Heart right ventricle (tissue), 16 donors: ENCODE results near the gene LOXHD1. TPM values are rescaled to one million over a fixed set of nuclear protein-coding genes. Genes with fewer than 3 reads are reported as not detected.

Source experiments
- ATAC-seq, 8 donors: fragments of 200-7000 bp; cut with Tn5 transposase; one replicate each; pipeline ENCODE4 v1.9.1; 2020; ENCODE audit warnings: mild to moderate bottlenecking in 8 of 8, moderate library complexity in 8 of 8, moderate number of reproducible peaks in 1 of 8
- DNase-seq, 2 donors: peaks; one replicate each; pipeline ENCODE4 v3.0.0-alpha.2; 2020
- H3K27ac ChIP-seq, 10 donors: fragments of 200-600 bp; sonication (generic) in 2 of 10; one replicate each; pipeline versions ENCODE4 v1.5.0 to v1.8.0; 2020 to 2022; ENCODE audit warnings: mild to moderate bottlenecking in 3 of 10
- H3K27me3 ChIP-seq, 7 donors: fragments of 200-600 bp; one replicate each; pipeline ENCODE4 v1.8.0; 2021 to 2022; ENCODE audit warnings: mild to moderate bottlenecking in 2 of 7
- H3K36me3 ChIP-seq, 9 donors: fragments of 200-600 bp; sonication (generic) in 1 of 9; one replicate each; pipeline versions ENCODE4 v1.5.0 to v1.8.0; 2020 to 2022; ENCODE audit warnings: mild to moderate bottlenecking in 2 of 9
- H3K4me1 ChIP-seq, 9 donors: fragments of 200-600 bp; sonication (generic) in 1 of 9; one replicate each; pipeline versions ENCODE4 v1.5.0 to v1.8.0; 2020 to 2022; ENCODE audit warnings: mild to moderate bottlenecking in 4 of 9
- H3K4me3 ChIP-seq, 10 donors: fragments of 200-600 bp; sonication (generic) in 2 of 10; one replicate each; pipeline versions ENCODE4 v1.5.0 to v1.8.0; 2020 to 2022; ENCODE audit warnings: mild to moderate bottlenecking in 7 of 10, moderate library complexity in 2 of 10
- H3K9me3 ChIP-seq, 11 donors: fragments of 200-600 bp in 10 of 11; sonication (generic) in 2 of 11; one replicate each; pipeline versions ENCODE4 v1.5.0 to v1.8.0; 2013 to 2022; ENCODE audit warnings: mild to moderate bottlenecking in 2 of 11, control low read depth in 1 of 11, moderate library complexity in 1 of 11
- WGBS, 2 donors: extraction: QIAGEN DNeasy Blood & Tissue Kit; methylation state at CpG; one replicate each; pipeline ENCODE4 v1.1.7; 2013; ENCODE audit warnings: inconsistent platforms in 1 of 2; 5-methylcytosine and 5-hydroxymethylcytosine counted together
- intact Hi-C, 10 donors: fragments of 100-400 bp; cut with DNase I; formaldehyde crosslinking; loops; one replicate each; pipeline versions ENCODE4 v1.11.1 to v1.14.2; 2022
- polyA plus RNA-seq, 2 donors: library from polyadenylated mRNA; stranded (reverse); fragments of 200-250 nt; gene quantifications; one replicate each; pipeline ENCODE4 v1.2.3, GENCODE V29; 2013
- total RNA-seq, 10 donors: library from RNA; stranded (reverse); fragmentation: NEBNext Ultra II Directional in 3 of 10; extraction: Animal tissue kit (Norgen Biotek cat#: 25700) in 3 of 10; gene quantifications; one replicate each; pipeline versions ENCODE4 v1.2.1 to v1.2.4, GENCODE V29; 2021 to 2023
- TF ChIP-seq, protein P1 (sequence below), 9 donors: fragments of 200-600 bp; sonication (generic) in 2 of 9; IDR thresholded peaks; one replicate each; pipeline versions ENCODE4 v1.5.0 to v1.8.0; 2021 to 2022; ENCODE audit warnings: antibody characterized with exemption in 9 of 9, mild to moderate bottlenecking in 5 of 9, moderate library complexity in 1 of 9
- donor health status: Arrhythmogenic right ventricular cardiomyopathy.
- donor health status: ischemic (EF 13 %, LVEDD 7.1; RV severe dilation, severe dysfunction).
- donor health status: healthy with polysubstance abuse.
- donor health status: DM: no; HTN: yes; CAD: no.
- donor health status: DM: no; HTN: no; CAD: no.
- donor health status: ischemic (EF 25% LVEDD 6.9; RV normal size, moderate dysfunction).
- donor health status: ischemic (EF 25% LVEDD 5.7; RV mildly dilated, moderate dysfunction).
- donor health status: healthy.
- donor health status: DM: yes; HTN: yes; CAD: no.
- donor health status: Ischemic cardiomyopathy.
- donor health status: ischemic (EF 35%, LVEDD 5.7; RV mildly dilated, moderate dysfunction).
- donor health status: nonischemic (EF 11% LVEDD 7.7; RV severe dilation, severe dysfunction).
- donor health status: DM: yes; HTN: yes; CAD: no.
- donor health status: PGD.
- donor health status: ischemic (EF 29% LVEDD 5.4; RV normal size, mild dysfunction).
- donor health status: nonischemic (EF 23%, LVEDD 6.1; RV moderate dilation, normal function).

The LOXHD1 gene
- total and polyA plus RNA-seq, 12 donors: 0.15 to 1.9 (median 0.88) TPM

DNA sequence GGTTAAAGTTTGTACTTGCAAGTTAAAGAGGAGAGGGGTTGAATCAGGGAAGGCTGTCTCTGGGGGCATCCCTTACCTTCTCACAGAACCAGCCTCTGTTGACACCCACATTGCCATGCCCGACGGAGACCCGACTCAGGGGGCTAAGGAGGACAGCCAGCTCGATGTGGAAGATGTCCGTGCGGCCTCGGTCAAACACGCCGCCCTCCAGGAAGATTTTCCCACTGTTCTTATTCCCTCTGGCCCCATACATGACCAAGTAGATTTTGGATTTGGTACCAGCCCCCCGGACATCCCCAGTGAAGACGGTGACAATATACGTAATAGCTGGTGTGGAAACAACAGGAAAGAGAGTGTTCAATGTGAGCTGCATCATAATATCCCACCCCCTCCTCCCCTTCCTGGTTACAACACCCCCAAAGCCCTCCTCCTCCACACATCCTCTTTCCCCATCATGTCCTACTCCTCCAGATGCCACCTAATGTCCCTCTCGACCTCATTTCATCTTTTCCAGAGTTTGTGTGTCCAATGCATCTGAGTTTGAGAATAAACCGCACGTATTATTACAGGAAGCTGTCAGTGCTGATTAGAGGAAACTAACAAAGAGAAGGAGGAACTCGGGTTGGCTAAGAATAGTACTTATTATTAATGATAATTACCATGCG, 55.7 kb downstream of the LOXHD1 start:
- WGBS, 2 donors: 51 to 69% methylated on average over 17 of the region's 17 CpGs
- Histone ChIP-seq H3K4me3 (peak overlapping the region in 9 of 10 donors; percentile 3 to 50 (median 40)), H3K27ac (peak overlapping the region in 6 of 10 donors; percentile 29 to 79 (median 61)), H3K27me3 (peaks cover 0 to 5% (median 0%) of the 10 kb centered on the region in 7 donors), H3K4me1 (peaks cover 0 to 7% (median 0%) of the 10 kb centered on the region in 9 donors), H3K36me3 (no peaks in the 10 kb centered on the region), H3K9me3 (peaks cover 0 to 19% (median 0%) of the 10 kb centered on the region in 11 donors)
- TF ChIP-seq, protein P1, sequence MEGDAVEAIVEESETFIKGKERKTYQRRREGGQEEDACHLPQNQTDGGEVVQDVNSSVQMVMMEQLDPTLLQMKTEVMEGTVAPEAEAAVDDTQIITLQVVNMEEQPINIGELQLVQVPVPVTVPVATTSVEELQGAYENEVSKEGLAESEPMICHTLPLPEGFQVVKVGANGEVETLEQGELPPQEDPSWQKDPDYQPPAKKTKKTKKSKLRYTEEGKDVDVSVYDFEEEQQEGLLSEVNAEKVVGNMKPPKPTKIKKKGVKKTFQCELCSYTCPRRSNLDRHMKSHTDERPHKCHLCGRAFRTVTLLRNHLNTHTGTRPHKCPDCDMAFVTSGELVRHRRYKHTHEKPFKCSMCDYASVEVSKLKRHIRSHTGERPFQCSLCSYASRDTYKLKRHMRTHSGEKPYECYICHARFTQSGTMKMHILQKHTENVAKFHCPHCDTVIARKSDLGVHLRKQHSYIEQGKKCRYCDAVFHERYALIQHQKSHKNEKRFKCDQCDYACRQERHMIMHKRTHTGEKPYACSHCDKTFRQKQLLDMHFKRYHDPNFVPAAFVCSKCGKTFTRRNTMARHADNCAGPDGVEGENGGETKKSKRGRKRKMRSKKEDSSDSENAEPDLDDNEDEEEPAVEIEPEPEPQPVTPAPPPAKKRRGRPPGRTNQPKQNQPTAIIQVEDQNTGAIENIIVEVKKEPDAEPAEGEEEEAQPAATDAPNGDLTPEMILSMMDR (IDR thresholded peaks at IDR 0.05): no peak
- intact Hi-C loops: no loop called here
- DNase-seq (no peak), ATAC-seq (peak in 4 of 8 donors; percentile 47 to 71 (median 54))

DNA sequence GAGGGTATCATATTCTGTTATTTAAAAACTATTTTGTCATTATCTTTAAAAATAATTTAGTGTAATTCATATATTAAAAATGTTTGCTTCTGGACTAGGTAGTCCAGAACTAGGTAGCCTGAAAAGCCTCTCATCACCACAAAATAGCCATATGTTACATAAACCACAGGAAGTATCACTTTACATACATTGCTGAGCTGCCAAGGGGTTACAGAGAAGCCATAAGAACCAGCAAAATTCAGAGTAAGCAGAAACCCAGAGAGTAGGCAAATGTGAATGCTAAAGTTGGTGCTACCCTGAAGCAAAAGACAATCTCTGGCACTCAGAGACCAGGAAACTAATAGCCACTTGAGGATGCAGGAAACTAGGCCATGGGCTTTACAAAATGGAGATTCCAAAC, 60.9 kb downstream of the LOXHD1 start:
- H3K4me1 ChIP-seq: peaks cover 0 to 10% (median 0%) of the 10 kb centered on the region in 9 donors
- ATAC-seq (no peak), DNase-seq (no peak)
- peaks cover 0 to 19% (median 0%) of the 10 kb centered on the region in 11 donors for H3K9me3 ChIP-seq
- no peak overlapping the region for H3K27ac ChIP-seq
- H3K27me3 ChIP-seq: no peaks in the 10 kb centered on the region
- intact Hi-C loops: no loop called here
- H3K36me3 ChIP-seq: no peaks in the 10 kb centered on the region
- no peak overlapping the region for H3K4me3 ChIP-seq
- TF ChIP-seq, protein P1 (IDR thresholded peaks at IDR 0.05): no peak

DNA sequence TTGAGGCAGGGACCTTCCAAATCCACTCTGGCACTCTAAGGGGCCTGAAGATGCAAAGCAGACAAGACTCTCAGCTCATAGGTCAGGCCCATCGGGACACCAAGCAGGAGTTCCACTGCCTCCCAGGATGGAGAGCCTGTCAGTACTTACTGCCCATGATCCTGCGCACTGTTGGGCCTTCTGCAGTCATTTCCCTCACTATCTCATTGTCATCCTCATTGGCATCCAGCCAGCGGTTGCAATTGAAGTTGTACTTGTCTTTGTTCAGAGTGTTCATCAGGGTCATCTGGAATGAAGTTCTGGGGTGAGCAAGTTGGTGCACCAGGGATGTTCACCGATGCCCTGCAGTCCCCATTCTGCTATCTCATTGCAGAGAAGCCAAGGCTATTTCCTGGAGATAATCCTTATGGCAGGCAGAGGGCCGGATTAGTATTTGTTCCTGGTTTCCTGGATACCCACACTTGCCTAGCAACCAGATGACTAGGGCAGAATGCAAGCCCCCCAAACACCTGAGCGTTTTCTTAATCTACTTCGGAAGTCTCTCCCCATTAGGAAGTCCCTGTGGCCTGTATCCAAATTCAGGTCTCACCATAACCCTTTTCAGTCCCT, 65.1 kb downstream of the LOXHD1 start:
- DNase-seq (no peak), ATAC-seq (peak in 3 of 8 donors; percentile 13 to 76 (median 34))
- Histone ChIP-seq H3K9me3 (peaks cover 0 to 3% (median 0%) of the 10 kb centered on the region in 11 donors), H3K4me3 (no peak overlapping the region), H3K36me3 (no peaks in the 10 kb centered on the region), H3K27ac (no peak overlapping the region), H3K4me1 (peaks cover 0 to 12% (median 5%) of the 10 kb centered on the region in 9 donors), H3K27me3 (no peaks in the 10 kb centered on the region)
- WGBS, 2 donors: 51 to 69% methylated on average over 7 of the region's 7 CpGs
- TF ChIP-seq, protein P1 (IDR thresholded peaks at IDR 0.05): no peak
- intact Hi-C loops: no loop called here

DNA sequence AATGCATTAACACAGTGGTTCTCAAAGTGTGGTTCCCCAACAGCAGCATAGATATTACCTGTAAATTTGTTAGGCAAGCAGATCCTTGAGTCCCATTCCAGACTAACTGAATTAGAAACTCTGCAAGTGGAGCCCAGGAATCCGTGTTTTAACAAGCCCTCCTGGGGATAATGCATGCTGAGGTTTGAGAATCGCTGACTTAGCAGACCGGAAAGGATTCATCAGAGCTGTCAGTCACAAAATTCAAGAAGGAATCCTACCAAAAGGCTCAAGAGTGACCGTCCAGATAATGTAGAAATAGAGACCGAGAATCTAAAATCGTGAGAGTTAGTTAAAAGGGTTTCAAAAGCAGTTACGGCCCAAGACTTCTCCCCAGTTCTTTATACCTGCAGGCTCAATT, 66.9 kb downstream of the LOXHD1 start:
- H3K4me1 ChIP-seq: peaks cover 0 to 12% (median 5%) of the 10 kb centered on the region in 9 donors
- no peaks in the 10 kb centered on the region for H3K9me3 ChIP-seq
- TF ChIP-seq, protein P1 (IDR thresholded peaks at IDR 0.05): no peak
- H3K4me3 ChIP-seq: no peak overlapping the region
- no peaks in the 10 kb centered on the region for H3K27me3 ChIP-seq
- DNase-seq (no peak), ATAC-seq (no peak)
- intact Hi-C loops: no loop called here
- no peaks in the 10 kb centered on the region for H3K36me3 ChIP-seq
- 53 to 63% methylated on average over 7 of the region's 7 CpGs for WGBS, 2 donors
- no peak overlapping the region for H3K27ac ChIP-seq
